ENCODE measurements around the gene TAAR8.
"Not testable (repeated sequence)": the region's sequence is repeated elsewhere in the genome, so short reads cannot be mapped to it uniquely, and the experiment has no call there.

TAAR8 gene

GRCh38 chr6:132544826-132545225, 7.6 kb upstream of the TAAR8 start:
- DNase-seq (ENCODE audit: low read depth in 2 of 2), result no peak

- no peak for DNase-seq (ENCODE audit: low read depth in 2 of 2)
Measured at GRCh38 chr6:132548746-132549463, 3.6 kb upstream of the TAAR8 start.

GRCh38 chr6:132551214-132551613, 1.3 kb upstream of the TAAR8 start:
- no peak for DNase-seq (ENCODE audit: low read depth in 2 of 2)

GRCh38 chr6:132560087-132560486, 7.6 kb downstream of the TAAR8 start:
- DNase-seq (ENCODE audit: low read depth in 2 of 2), result not testable (repeated sequence)

GRCh38 chr6:132566404-132566803, 13.9 kb downstream of the TAAR8 start:
- no peak for DNase-seq (ENCODE audit: low read depth in 2 of 2)

- DNase-seq (ENCODE audit: low read depth in 2 of 2), result no peak
Measured at GRCh38 chr6:132567566-132567965, 15.1 kb downstream of the TAAR8 start.

- DNase-seq (ENCODE audit: low read depth in 2 of 2), result no peak
Measured at GRCh38 chr6:132568611-132569010, 16.1 kb downstream of the TAAR8 start.

GRCh38 chr6:132569170-132569569, 16.7 kb downstream of the TAAR8 start:
- DNase-seq (ENCODE audit: low read depth in 2 of 2), result no peak

GRCh38 chr6:132570221-132570777, 17.8 kb downstream of the TAAR8 start, which contains the start of gene TAAR6:
Gene TAAR6 (plus strand): TSS chr6:132570322. CDS start chr6:132570322, 0 bp downstream.
- no peak for DNase-seq (ENCODE audit: low read depth in 2 of 2)

- no peak for DNase-seq (ENCODE audit: low read depth in 2 of 2)
Measured at GRCh38 chr6:132571774-132572173, 19.3 kb downstream of the TAAR8 start.

- DNase-seq (ENCODE audit: low read depth in 2 of 2), result no peak
Measured at GRCh38 chr6:132584698-132585097, 32.2 kb downstream of the TAAR8 start.

- DNase-seq (ENCODE audit: low read depth in 2 of 2), result no peak
Measured at GRCh38 chr6:132587424-132587823, 35.0 kb downstream of the TAAR8 start.

GRCh38 chr6:132589454-132589853, 37.0 kb downstream of the TAAR8 start, which contains the start of gene TAAR5:
Gene TAAR5 (minus strand): TSS chr6:132589741. CDS start chr6:132589686, 55 bp downstream.
- DNase-seq (ENCODE audit: low read depth in 2 of 2), result no peak

GRCh38 chr6:132590362-132590761, 37.9 kb downstream of the TAAR8 start:
- no peak for DNase-seq (ENCODE audit: low read depth in 2 of 2)

GRCh38 chr6:132592855-132593254, 40.4 kb downstream of the TAAR8 start:
- DNase-seq (ENCODE audit: low read depth in 2 of 2), result no peak

GRCh38 chr6:132596201-132596600, 43.7 kb downstream of the TAAR8 start:
- no peak for DNase-seq (ENCODE audit: low read depth in 2 of 2)

GRCh38 chr6:132598473-132598872, 46.0 kb downstream of the TAAR8 start:
- DNase-seq (ENCODE audit: low read depth in 2 of 2), result no peak

- not testable (repeated sequence) for DNase-seq (ENCODE audit: low read depth in 2 of 2)
Measured at GRCh38 chr6:132600900-132601299, 48.4 kb downstream of the TAAR8 start.

All from fibroblast of skin of left biceps (primary cell).